Activated B cell treated with CpG ODN at 0.5 μM for 24 hours (primary cell): ENCODE measurements around the gene COX7B. TPM values are rescaled to one million over a fixed set of nuclear protein-coding genes. Genes with fewer than 3 reads are reported as not detected.

Source experiments
- ATAC-seq: fragments of 200-7000 bp; cut with Tn5 transposase; one replicate; pipeline ENCODE4 v1.10.0; 2021; ENCODE audit warnings: low read depth, mild to moderate bottlenecking, moderate library complexity
- CTCF ChIA-PET: fragments of 350-600 bp; sonication (Branson Sonifier 250); formaldehyde crosslinking; loops from one replicate; lab custom pipeline; 2021; ENCODE audit warnings: antibody characterized with exemption; lab: Charles Lee
- POLR2A ChIA-PET: fragments of 350-600 bp; sonication (Branson Sonifier 250); formaldehyde crosslinking; loops from one replicate; lab custom pipeline; 2021; ENCODE audit warnings: antibody characterized with exemption; lab: Charles Lee
- DNase-seq: peaks from one replicate; pipeline ENCODE4 v3.0.0; 2022
- H3K27ac Mint-ChIP-seq: one replicate; pipeline ENCODE4 v1.8.0; 2020; ENCODE audit warnings: mixed read lengths
- H3K27me3 Mint-ChIP-seq: one replicate; pipeline ENCODE4 v1.8.0; 2021; ENCODE audit warnings: mixed read lengths
- H3K36me3 Mint-ChIP-seq: one replicate; pipeline ENCODE4 v1.8.0; 2021; ENCODE audit warnings: low read depth, mixed read lengths
- H3K4me1 Mint-ChIP-seq: one replicate; pipeline ENCODE4 v1.8.0; 2021; ENCODE audit warnings: mixed read lengths
- H3K4me3 Mint-ChIP-seq: one replicate; pipeline ENCODE4 v1.8.0; 2020; ENCODE audit warnings: mild to moderate bottlenecking, mixed read lengths
- H3K9me3 Mint-ChIP-seq: one replicate; pipeline ENCODE4 v1.8.0; 2020; ENCODE audit warnings: mixed read lengths
- intact Hi-C: fragments of 100-400 bp; cut with micrococcal nuclease; formaldehyde crosslinking; loops from one replicate; pipeline ENCODE4 v1.15.1; 2024
- total RNA-seq: library from RNA; stranded (reverse); gene quantifications from 2 replicates; pipeline ENCODE4 v1.2.3, GENCODE V29; 2022
- TF ChIP-seq, protein P1 (sequence below): fragments of 200-600 bp; IDR thresholded peaks from one replicate; pipeline ENCODE4 v1.8.0; 2022; ENCODE audit warnings: antibody characterized with exemption, mild to moderate bottlenecking

COX7B gene
- total RNA-seq, 1 donor from 2014 or later: 196 TPM

DNA sequence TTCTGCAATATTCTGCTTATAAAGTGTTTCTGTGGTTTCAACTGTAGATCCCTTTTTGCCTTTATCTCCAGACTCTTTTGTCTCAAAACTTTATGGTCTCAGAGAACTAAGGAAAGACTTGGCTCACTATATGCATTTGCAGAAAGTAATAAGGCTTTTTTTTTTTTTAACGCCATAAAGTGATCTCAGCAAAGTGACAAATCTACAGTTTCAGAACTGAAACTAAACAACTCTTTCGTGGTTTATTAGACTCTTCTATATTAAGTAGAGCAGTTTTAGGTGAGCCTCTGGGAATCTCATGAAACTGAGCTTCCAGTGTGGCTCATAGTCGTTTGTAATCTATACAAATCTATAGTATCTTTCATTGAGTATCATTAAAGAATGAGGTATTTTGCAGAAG lies 26.5 kb downstream of the COX7B start:
- TF ChIP-seq, protein P1, sequence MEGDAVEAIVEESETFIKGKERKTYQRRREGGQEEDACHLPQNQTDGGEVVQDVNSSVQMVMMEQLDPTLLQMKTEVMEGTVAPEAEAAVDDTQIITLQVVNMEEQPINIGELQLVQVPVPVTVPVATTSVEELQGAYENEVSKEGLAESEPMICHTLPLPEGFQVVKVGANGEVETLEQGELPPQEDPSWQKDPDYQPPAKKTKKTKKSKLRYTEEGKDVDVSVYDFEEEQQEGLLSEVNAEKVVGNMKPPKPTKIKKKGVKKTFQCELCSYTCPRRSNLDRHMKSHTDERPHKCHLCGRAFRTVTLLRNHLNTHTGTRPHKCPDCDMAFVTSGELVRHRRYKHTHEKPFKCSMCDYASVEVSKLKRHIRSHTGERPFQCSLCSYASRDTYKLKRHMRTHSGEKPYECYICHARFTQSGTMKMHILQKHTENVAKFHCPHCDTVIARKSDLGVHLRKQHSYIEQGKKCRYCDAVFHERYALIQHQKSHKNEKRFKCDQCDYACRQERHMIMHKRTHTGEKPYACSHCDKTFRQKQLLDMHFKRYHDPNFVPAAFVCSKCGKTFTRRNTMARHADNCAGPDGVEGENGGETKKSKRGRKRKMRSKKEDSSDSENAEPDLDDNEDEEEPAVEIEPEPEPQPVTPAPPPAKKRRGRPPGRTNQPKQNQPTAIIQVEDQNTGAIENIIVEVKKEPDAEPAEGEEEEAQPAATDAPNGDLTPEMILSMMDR: no peak
- H3K36me3 Mint-ChIP-seq: no peaks in the 10 kb centered on the region
- no peak overlapping the region for H3K27ac Mint-ChIP-seq
- POLR2A ChIA-PET: no interaction called here
- H3K9me3 Mint-ChIP-seq: no peaks in the 10 kb centered on the region
- peaks cover 12% of the 10 kb centered on the region for H3K4me1 Mint-ChIP-seq
- CTCF ChIA-PET: no interaction called here
- no peak overlapping the region for H3K4me3 Mint-ChIP-seq
- DNase-seq (no peak), ATAC-seq (no peak)
- intact Hi-C loops: no loop called here
- no peaks in the 10 kb centered on the region for H3K27me3 Mint-ChIP-seq

DNA sequence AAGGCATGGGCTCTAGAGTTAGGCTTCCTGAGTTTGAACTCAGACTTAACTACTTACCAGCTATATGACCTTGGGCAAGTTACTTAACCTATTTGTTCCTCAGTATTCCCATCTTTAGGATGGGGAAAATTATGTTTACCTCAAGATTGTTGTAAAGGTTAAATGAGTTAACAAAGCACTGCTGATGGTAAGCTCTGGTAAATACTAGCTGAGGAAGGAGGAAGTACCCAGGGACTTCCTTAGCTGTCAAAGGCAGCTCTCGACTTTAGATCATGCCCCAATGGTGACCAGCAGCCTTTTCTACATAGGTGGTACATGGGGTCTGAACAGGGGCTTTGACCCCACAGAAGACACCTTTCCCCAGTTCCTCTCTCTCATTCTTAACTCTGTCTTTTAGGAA lies 31.3 kb downstream of the COX7B start:
- H3K27ac Mint-ChIP-seq: no peak overlapping the region
- intact Hi-C loops: no loop called here
- H3K36me3 Mint-ChIP-seq: no peaks in the 10 kb centered on the region
- ATAC-seq (no peak), DNase-seq (no peak)
- H3K4me1 Mint-ChIP-seq: peaks cover 8% of the 10 kb centered on the region
- no peak overlapping the region for H3K4me3 Mint-ChIP-seq
- ChIA-PET CTCF (no interaction called here), POLR2A (interaction anchor here (0.7 to 0.9 kb wide), 2 partner anchors 13 to 35 kb away, joined by 3 to 4 read pairs; partner anchors contain the start of gene MAGT1)
- H3K27me3 Mint-ChIP-seq: no peaks in the 10 kb centered on the region
- TF ChIP-seq, protein P1: no peak
- no peaks in the 10 kb centered on the region for H3K9me3 Mint-ChIP-seq

DNA sequence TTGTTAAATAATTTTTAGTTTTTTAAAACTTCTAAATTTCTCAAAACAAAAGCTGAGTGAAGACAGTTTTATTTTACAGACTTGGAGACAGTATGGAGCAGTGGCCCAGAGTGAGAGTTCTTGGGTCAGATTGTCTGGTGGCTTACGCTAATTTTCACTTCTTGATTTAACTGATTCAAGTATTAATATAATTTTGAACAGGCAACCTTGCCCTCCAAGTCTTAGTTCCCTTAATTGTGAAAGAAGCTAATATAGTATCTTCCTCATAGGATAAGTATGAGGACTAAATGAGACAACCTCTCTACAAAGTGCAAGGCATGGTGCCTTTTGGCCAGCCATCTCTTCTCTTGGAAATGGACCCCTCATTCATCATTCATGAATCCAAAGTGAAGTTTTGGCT lies 36.6 kb downstream of the COX7B start:
- ChIA-PET CTCF (no interaction called here), POLR2A (interaction anchor here (0.6 kb wide), 1 partner anchor 29 kb away, joined by 3 read pairs; no protein-coding TSS in a partner anchor)
- DNase-seq (no peak), ATAC-seq (no peak)
- intact Hi-C loops: no loop called here
- Mint-ChIP-seq H3K27me3 (no peaks in the 10 kb centered on the region), H3K36me3 (no peaks in the 10 kb centered on the region), H3K9me3 (no peaks in the 10 kb centered on the region), H3K4me1 (peaks cover 2% of the 10 kb centered on the region), H3K4me3 (no peak overlapping the region), H3K27ac (no peak overlapping the region)
- TF ChIP-seq, protein P1: no peak

DNA sequence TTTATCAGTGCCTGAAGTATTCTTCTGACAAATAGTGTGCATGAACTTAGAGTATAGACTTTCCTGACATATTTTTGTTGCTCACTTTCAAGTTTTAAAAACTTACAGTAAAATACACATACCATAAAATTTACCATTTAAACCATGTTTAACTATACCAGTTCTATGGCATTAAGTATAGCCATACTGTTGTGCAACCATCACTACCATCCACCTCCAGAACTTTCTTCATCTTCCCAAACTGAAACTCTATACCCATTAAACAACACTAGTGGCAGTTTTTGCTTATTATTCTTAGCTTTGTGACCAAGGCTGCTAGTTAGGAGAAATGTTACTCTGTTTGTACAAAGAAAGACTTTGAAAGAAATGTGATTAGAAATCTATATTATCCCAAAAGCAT lies 37.0 kb downstream of the COX7B start:
- H3K36me3 Mint-ChIP-seq: no peaks in the 10 kb centered on the region
- TF ChIP-seq, protein P1: no peak
- DNase-seq (no peak), ATAC-seq (no peak)
- H3K4me3 Mint-ChIP-seq: no peak overlapping the region
- no peak overlapping the region for H3K27ac Mint-ChIP-seq
- ChIA-PET CTCF (no interaction called here), POLR2A (interaction anchor here (0.6 kb wide), 1 partner anchor 29 kb away, joined by 3 read pairs; no protein-coding TSS in a partner anchor)
- no peaks in the 10 kb centered on the region for H3K9me3 Mint-ChIP-seq
- H3K27me3 Mint-ChIP-seq: no peaks in the 10 kb centered on the region
- peaks cover 2% of the 10 kb centered on the region for H3K4me1 Mint-ChIP-seq
- intact Hi-C loops: no loop called here

DNA sequence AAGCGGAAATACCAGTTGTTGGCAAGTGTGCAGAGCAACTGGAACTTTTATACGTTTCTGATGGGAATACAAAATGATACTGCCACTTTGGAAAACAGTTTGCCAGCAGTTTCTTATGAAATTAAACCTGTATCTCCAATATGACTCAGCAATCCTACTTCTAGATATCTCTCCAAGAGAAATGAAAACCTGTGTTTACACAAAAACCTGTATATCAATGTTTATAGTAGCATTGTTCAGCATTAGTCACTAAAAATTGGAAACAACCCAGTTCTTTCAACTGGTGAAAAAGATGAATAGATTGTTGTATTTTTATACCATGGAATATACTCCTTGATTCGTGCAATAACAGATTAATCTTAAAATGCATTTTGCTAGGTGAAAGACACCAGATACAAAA lies 38.0 kb downstream of the COX7B start:
- intact Hi-C loops: no loop called here
- H3K27me3 Mint-ChIP-seq: no peaks in the 10 kb centered on the region
- H3K4me1 Mint-ChIP-seq: peaks cover 3% of the 10 kb centered on the region
- ATAC-seq: no peak
- no peak overlapping the region for H3K27ac Mint-ChIP-seq
- CTCF ChIA-PET: no interaction called here
- DNase-seq: no peak
- TF ChIP-seq, protein P1: no peak
- H3K4me3 Mint-ChIP-seq: no peak overlapping the region
- H3K36me3 Mint-ChIP-seq: no peaks in the 10 kb centered on the region
- H3K9me3 Mint-ChIP-seq: no peaks in the 10 kb centered on the region
- POLR2A ChIA-PET: no interaction called here
